GM15510 (cell line): Measurements from ENCODE around the gene KCNMB2.

ENCODE experiments used
- POLR2A ChIP-seq: IDR thresholded peaks from 3 replicates; pipeline ENCODE4 v1.6.1; 2011; ENCODE audit warnings: borderline replicate concordance; ENCODE audit not compliant: insufficient read length; ENCODE audit errors: extremely low read depth

The KCNMB2 gene

GRCh38 chr3:178645503-178645902 is 109.3 kb downstream of the KCNMB2 start:
- no peak for TF ChIP-seq POLR2A

- TF ChIP-seq POLR2A = no peak
Observed at GRCh38 chr3:178646186-178646862, 110.1 kb downstream of the KCNMB2 start.

- no peak for TF ChIP-seq POLR2A
Observed at GRCh38 chr3:178655488-178655887, 119.3 kb downstream of the KCNMB2 start.

GRCh38 chr3:178658694-178659325 is 122.6 kb downstream of the KCNMB2 start:
- TF ChIP-seq POLR2A = no peak

GRCh38 chr3:178663201-178663934 is 127.1 kb downstream of the KCNMB2 start:
- TF ChIP-seq POLR2A = no peak

- TF ChIP-seq POLR2A = no peak
Observed at GRCh38 chr3:178665747-178666146, 129.5 kb downstream of the KCNMB2 start.

- TF ChIP-seq POLR2A = no peak
Observed at GRCh38 chr3:178669022-178669601, 132.9 kb downstream of the KCNMB2 start.

- no peak for TF ChIP-seq POLR2A
Observed at GRCh38 chr3:178669758-178670157, 133.5 kb downstream of the KCNMB2 start.

- TF ChIP-seq POLR2A = no peak
Observed at GRCh38 chr3:178671377-178671776, 135.1 kb downstream of the KCNMB2 start.

GRCh38 chr3:178671791-178672190 is 135.6 kb downstream of the KCNMB2 start:
- no peak for TF ChIP-seq POLR2A

- TF ChIP-seq POLR2A = no peak
Observed at GRCh38 chr3:178672275-178672674, 136.0 kb downstream of the KCNMB2 start.

- no peak for TF ChIP-seq POLR2A
Observed at GRCh38 chr3:178673529-178673928, 137.3 kb downstream of the KCNMB2 start.

- TF ChIP-seq POLR2A = no peak
Observed at GRCh38 chr3:178676077-178676476, 139.8 kb downstream of the KCNMB2 start.

- no peak for TF ChIP-seq POLR2A
Observed at GRCh38 chr3:178676942-178677790, 140.9 kb downstream of the KCNMB2 start.
